Urothelium cell line (cell line): ENCODE results near the gene UPF3A.
"Not testable (repeated sequence)": the region's sequence is repeated elsewhere in the genome, so short reads cannot be mapped to it uniquely, and the experiment has no call there.

Experiments
- DNase-seq: peaks from one replicate; pipeline ENCODE4 v3.0.0; 2011; ENCODE audit warnings: low spot score, mixed read lengths
- FAIRE-seq: peaks from 2 replicates; lab custom pipeline; 2011; peaks lifted over from hg19 to GRCh38; lab: Jason Lieb, UNC

Gene UPF3A

DNA sequence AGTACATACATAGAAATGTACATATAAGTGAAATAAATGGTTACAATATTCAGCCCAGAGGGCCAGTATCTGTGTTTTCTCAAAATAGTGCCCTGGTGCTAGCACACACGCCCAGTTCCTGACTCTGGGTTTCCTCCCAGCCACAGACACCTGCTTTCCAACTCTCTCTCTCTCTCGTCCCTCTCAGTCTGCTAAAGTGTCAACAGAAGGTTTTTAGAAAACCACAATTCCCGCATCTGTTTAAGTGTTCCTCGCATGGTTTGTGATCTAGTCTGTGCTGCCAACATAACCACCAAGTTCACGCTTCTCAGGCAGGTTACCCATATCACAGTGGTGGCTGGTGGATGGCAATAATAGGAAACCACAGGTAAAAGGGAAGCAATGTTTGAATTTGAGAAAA is 17.8 kb upstream of the UPF3A start:
- FAIRE-seq: no peak
- no peak for DNase-seq

- FAIRE-seq, DNase-seq: not testable (repeated sequence)
Observed at GRCh38 chr13:114264313-114264712, 17.1 kb upstream of the UPF3A start.

DNA sequence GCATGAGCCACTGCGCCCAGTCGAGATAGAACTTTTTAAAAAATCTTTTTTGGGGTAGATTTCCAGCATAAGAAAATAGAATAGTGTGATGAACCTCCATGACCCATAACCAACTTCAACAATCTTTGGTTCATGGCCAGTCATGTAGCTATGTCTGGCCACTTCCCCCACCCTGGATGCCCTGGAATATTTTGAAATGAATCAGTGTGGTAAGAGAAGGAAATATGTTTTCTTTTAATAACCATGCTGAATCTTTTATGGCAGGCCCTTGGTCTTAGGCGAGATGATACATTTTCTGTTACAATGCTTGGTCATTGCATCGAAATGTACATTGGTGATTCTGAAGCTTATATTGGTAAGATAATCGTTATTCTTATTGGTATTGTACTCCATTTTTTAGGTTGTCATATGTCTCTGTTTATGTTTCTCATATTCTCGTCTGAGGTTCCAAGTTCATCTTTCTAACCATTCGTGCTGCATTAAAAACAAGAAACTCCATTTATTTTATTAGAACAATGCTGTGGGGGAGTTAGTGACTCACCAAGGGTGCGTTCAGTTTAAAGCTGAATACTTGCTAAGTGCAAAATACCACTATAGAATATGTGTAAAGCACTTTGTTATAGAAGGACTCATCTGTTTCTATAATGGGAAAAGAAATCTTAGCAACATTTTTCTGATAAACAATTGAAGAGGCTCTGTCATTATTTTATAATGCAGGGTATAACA is 16.4 kb upstream of the UPF3A start:
- no peak for FAIRE-seq
- no peak for DNase-seq

DNA sequence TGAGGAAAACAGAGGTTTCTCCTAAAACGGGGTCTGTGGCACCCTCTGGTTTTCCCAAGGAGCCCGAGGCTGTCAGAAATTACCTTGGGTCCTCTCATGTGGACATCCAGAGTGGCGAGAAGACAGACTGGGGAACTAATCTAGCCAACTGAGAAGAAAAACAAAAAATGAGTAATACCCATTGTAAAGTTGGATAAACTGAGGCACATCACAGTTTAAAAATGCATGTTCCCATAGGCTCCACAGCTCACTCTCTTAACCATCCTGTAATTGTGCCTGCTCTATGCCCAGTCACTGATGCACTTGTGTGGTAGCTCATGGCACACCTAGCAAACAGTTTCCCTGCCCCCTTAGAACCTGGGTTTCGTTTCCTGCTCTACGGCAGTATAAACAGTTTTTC is 15.2 kb upstream of the UPF3A start:
- DNase-seq (no peak), FAIRE-seq (no peak)

DNA sequence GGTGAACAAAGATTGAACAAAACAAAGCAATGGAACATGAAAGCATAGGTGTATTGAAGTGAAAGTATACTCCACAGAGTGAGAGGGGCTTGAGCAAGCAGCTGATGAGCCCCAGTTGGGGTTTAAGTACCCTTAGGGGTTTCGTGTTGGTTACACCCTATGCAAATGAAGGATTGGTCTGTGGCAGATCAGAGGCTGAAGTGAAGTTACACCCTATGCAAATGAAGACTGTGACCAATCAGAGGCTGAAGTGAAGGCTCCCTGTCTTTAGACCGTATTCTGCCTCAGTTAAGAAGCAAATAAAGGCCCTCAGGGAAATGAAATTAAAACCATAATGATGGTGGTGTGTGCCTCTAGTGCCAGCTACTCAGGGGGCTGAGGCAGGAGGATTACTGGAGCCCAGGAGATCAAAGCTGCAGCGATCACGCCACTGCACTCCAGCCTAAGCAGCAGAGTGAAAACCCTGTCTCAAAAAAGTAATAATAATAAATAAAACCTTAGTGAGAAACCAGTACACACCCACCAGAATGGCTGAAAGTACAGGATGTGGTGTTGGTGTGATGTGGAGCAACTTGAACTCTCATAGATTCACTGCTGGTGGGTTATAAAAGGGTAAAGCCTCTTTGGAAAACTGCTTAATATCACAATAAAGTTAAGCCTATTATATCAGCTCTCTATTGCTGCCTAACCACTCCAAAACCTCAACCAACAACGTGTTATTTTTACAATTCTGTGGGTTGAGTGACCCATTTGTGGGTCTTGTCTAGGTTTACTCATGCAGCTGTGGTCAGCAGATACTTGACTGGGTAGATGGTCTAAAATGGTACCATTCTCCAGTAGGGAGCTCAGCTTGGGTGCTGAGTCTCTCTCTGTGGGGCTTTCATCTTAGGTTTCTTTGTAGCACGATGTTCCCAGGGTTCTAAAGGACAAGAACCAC is 12.8 kb upstream of the UPF3A start:
- FAIRE-seq: no peak
- DNase-seq: no peak

- FAIRE-seq (no peak), DNase-seq (no peak)
Observed at GRCh38 chr13:114269281-114269770, 12.1 kb upstream of the UPF3A start.

DNA sequence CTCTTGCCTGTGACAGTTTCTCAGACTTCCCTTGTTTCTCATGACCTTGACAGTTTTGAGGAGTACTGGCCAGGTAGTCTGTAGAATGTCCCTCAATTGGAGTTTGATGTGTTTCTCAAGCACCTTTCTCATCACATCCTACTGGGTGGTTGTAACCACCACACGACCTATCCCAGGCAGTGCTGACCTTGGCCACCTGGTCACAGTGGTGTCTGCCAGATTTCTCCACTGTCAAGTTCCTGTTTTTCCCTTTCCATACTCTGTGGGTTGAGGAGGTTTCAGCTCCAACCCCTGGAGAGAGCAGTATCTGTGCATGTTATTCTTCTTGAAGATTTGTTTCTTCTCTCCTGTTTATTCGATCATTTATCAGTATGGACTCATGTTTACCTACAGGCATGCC is 8.4 kb upstream of the UPF3A start:
- FAIRE-seq: peak; percentile 74

DNA sequence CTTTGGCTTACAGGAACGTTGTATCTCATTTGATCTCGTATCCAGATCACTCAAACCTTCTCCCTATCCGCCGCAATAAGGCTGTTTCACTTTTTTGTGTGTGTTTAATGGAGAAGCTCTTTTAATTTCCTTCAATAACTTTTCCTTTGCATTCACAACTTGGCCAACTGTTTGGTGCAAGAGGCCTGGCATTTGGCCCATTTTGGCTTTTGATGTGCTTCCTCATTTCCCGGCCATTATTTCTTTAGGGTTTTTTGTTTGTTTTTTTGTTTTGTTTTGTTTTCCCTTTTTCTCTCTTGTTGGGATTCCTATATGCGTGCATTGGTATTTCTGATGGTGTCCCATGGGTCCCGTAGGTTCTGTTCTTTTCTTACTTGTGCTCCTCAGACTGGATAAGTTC is 6.1 kb upstream of the UPF3A start:
- FAIRE-seq (no peak), DNase-seq (no peak)

More for the DNA sequence above, 8.4 kb upstream of the UPF3A start:
- DNase-seq: no peak

DNA sequence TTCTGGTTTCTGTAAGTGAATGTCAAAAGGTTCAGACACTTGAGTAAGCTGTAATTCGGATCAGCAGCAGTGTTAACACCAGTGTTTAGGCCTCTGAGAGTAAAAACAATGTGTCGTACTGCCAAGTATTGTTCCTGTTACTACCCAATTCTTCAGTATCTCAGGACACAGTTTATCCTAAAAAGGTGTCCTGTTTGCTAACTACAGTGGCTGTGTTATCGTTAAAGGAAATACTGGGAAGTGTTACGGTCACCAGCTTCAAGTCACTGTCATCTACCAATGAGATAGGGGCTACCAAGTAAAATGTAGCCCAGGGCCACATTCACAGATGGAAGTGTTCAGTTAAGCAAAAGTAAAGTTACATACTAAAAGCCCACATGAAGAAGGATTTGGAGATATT is 2.3 kb upstream of the UPF3A start:
- FAIRE-seq (no peak), DNase-seq (no peak)

DNA sequence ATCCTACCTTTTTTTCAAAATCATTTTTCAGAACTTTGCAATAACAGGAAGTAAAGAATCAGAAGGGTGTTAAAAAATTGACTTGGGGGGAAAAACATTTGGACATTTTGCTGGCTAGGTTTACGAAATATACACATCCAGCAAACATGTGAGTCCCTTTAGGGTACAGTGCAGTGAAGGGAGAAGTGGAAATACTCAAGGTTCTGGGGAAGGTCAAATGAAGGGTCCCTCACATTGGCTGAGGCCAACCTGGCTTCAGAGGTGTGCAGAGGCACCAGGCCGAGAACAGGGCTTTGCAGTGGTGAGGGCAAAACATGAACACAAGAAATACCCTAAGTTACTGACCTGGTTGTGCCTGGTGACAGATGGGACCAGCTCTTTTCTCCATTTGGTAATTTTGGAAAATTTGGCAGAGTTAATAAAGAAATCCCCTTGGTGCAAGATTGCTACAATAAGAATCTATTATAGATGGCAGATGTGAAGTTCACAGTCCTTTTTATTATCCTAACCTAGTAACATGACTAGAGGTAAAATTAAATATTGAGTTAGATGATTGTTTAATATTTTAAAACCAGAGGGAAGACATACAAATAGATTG is 1.5 kb upstream of the UPF3A start:
- FAIRE-seq (no peak), DNase-seq (no peak)

DNA sequence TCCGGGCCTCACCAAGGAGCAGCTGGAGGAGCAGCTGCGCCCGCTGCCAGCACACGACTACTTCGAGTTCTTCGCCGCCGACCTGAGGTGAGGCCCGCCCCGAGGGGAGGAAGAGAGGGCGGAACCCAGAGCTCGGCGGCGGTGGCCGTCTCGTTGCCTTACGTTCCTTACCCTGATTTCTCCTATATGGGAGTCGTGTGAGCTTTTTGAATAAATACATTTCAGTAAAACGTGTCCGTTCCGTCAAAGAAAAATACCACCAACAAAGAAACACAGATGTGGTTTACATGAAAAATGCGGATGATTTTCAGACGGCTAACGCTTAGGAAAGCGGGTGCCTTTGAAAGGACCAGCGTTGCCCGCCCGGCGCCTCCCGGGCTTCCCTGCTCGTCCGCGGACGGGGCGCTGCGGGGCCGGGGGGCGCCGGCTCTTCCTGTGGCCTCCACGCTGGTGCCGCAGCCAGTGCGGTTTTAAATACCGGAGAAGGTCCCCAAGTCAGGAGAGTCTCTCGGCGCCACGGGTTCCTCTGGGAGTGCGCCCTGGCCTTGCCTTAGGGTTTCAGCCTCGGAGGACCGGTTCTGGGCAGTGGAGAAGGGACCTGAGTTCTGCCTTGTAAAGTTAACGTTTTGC is 755 bp downstream of the UPF3A start:
- DNase-seq (peak; percentile 80), FAIRE-seq (no peak)

GRCh38 chr13:114283576-114283975 is 2.2 kb downstream of the UPF3A start:
- no peak for FAIRE-seq
- DNase-seq: no peak

- no peak for FAIRE-seq
- no peak for DNase-seq
Observed at GRCh38 chr13:114284680-114285079, 3.3 kb downstream of the UPF3A start.

DNA sequence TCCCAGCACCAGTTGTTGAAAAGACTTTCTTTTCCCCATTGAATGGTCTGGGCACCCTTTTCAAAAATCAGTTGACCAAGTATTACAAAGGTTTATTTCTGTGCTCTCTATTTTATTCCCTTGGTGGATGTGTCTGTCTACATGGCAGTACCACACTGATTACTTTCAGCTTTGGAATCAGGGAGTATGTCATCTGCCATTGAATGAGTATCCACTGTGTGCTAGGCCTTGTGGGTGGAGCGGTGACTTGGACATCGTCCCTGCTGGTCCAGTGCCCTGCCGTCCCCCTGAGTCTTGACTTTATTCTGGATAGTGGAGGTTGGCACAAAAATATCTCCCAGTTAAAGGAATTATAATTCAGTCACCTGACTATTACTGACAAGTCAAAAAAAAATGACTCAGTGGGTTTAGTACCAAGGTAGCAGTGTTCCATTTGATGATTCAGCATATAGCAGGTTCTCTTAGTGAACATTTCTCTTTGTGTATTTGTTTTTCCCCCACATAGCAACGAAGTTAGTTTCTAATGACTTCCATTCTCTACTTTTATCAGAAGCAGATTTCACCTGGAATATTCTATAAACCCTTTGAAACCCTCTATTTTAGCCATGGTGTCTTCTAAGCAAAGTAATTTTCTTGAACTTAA is 3.9 kb downstream of the UPF3A start:
- DNase-seq: no peak
- no peak for FAIRE-seq

DNA sequence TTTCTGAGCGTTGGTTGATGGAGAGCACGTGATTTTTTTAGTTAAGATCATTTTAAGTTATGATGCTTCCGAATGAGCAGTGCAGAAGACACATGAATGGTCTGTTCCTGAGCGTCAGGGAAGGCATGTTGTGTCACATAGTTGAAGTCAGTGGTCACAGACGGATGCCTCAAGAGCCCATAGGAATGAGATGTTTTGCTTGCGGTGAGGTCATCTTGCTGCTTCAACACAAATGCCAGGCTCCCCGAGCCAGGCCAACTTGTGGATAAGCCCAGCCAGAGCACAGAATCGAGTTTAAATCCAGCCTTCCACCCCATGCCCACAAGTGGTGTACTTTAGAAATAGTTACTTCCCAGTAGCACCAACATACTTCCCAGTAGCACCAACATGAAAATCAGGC is 5.4 kb downstream of the UPF3A start:
- DNase-seq (no peak), FAIRE-seq (no peak)

DNA sequence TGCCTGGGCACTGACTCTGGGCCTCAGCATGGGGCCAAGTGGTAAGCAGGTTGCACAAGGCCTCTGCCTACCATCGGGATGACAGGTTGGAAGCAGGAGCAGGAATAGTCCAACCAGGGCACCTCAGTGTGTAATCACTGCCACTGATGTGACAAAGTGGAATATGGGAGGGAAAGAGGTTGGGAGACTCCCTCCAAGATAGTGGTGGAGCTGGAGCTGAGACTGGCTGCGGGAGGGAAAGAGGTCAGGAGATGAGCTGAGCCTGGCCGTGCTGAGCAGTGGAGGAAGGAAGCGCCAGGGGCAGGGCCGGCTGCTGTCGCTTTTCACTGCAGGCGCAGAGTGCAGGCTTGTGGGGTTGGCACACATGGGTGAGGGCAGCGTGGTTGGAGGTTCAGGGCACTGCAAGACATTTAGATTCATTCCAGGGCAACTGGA is 6.8 kb downstream of the UPF3A start:
- no peak for FAIRE-seq
- no peak for DNase-seq

- FAIRE-seq (no peak), DNase-seq (no peak)
Observed at GRCh38 chr13:114296448-114296847, 15.0 kb downstream of the UPF3A start.

DNA sequence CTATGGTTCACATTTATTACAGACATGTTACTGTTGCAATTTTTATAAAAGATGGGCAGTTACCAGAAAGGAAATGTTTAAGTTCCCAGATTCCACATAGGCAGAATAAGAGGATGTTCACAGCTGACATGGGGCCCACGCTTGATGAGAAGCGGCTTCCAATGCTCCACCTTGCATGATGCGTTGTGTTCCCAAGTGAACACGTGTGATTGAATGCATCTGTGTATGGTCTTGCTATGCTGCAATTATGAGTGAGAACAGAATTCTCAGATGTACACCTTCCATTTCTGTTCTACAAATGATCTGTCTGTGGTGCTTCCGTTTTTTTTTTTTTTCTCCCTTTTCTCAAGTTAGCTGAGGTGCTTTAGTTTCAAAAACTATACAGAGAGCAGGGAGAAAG is 15.5 kb downstream of the UPF3A start:
- FAIRE-seq (no peak), DNase-seq (no peak)

- no peak for FAIRE-seq
Observed at GRCh38 chr13:114298866-114299265, 17.5 kb downstream of the UPF3A start.

DNA sequence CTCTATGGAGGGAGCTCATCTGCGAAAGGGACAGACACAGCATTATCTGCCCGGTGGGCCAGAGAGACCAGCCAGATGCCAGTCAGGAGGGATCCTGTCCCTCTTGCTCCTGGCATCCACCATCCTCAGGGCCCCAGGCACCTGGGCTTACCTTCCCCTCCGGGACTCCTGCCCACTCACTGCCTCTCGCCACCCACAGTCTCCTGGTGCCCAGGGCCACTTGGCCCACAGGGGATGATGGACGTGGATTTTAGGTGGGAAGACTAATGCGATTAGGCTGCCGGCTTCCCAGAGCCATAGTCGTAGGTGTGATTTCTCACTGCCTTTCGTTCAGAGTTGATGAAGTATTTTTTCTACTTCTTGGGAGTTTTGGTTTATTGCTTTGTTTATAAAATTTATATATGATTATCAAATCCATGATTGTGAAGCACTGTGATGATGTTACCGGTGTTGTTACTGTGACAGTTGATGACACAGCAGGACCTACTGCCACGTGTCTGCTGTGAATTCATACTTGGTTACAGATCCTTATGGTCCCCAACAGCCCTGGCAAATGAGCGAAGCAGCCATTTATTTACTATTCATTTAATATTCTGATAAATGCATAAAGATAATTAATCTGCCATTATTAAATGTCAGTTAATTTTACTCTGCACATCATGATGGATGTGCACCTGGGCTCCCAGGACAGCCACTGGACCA is 18.4 kb downstream of the UPF3A start:
- DNase-seq (no peak), FAIRE-seq (no peak)

More at GRCh38 chr13:114298866-114299265, 17.5 kb downstream of the UPF3A start:
- DNase-seq: no peak
